ENCODE results near the gene TXNRD1.
"Not testable (repeated sequence)": the region's sequence is repeated elsewhere in the genome, so short reads cannot be mapped to it uniquely, and the experiment has no call there.

The TXNRD1 gene

GRCh38 chr12:104215638-104216297, at the start of gene TXNRD1:
TSS of gene TXNRD1 (plus strand) at chr12:104215779. CDS start at chr12:104215803, 24 bp downstream.
- DNase-seq = no peak

GRCh38 chr12:104165801-104166200, 49.8 kb upstream of the TXNRD1 start:
- DNase-seq = no peak

- DNase-seq = no peak
These were observed 49.1 kb upstream of the TXNRD1 start for GRCh38 chr12:104166465-104166864.

GRCh38 chr12:104167519-104168458, 47.8 kb upstream of the TXNRD1 start:
- peak; percentile 32 for DNase-seq

GRCh38 chr12:104168596-104168995, 47.0 kb upstream of the TXNRD1 start:
- DNase-seq = no peak

- DNase-seq = no peak
These were observed 43.6 kb upstream of the TXNRD1 start for GRCh38 chr12:104171785-104172569.

GRCh38 chr12:104172570-104172947, 43.0 kb upstream of the TXNRD1 start:
- no peak for DNase-seq

- not testable (repeated sequence) for DNase-seq
These were observed 41.8 kb upstream of the TXNRD1 start for GRCh38 chr12:104173804-104174203.

GRCh38 chr12:104175726-104176247, 39.8 kb upstream of the TXNRD1 start:
- no peak for DNase-seq

GRCh38 chr12:104177336-104177662, 38.3 kb upstream of the TXNRD1 start:
- no peak for DNase-seq

GRCh38 chr12:104177663-104178501, 37.7 kb upstream of the TXNRD1 start:
- no peak for DNase-seq

GRCh38 chr12:104180374-104180773, 35.2 kb upstream of the TXNRD1 start:
- no peak for DNase-seq

- DNase-seq = no peak
These were observed 34.3 kb upstream of the TXNRD1 start for GRCh38 chr12:104181313-104181712.

- DNase-seq = no peak
These were observed 33.4 kb upstream of the TXNRD1 start for GRCh38 chr12:104182144-104182543.

- no peak for DNase-seq
These were observed 32.8 kb upstream of the TXNRD1 start for GRCh38 chr12:104182621-104183378.

- DNase-seq = no peak
These were observed 32.1 kb upstream of the TXNRD1 start for GRCh38 chr12:104183443-104183842.

GRCh38 chr12:104187446-104188155, 28.0 kb upstream of the TXNRD1 start:
- DNase-seq = no peak

- no peak for DNase-seq
These were observed 27.0 kb upstream of the TXNRD1 start for GRCh38 chr12:104188534-104188933.

GRCh38 chr12:104189915-104190555, 25.5 kb upstream of the TXNRD1 start:
- no peak for DNase-seq

- no peak for DNase-seq
These were observed 24.9 kb upstream of the TXNRD1 start for GRCh38 chr12:104190641-104191176.
